CD1c-positive myeloid dendritic cell (primary cell): Measurements from ENCODE around the gene RPL35.

Source experiments
- DNase-seq: peaks from one replicate; pipeline ENCODE4 v3.0.0-alpha.2; 2016; ENCODE audit errors: extremely low spot score

RPL35 gene

GRCh38 chr9:124877021-124877782 lies 15.4 kb upstream of the RPL35 start:
- no peak for DNase-seq

- no peak for DNase-seq
Measured at GRCh38 chr9:124875501-124875900, 13.7 kb upstream of the RPL35 start.

GRCh38 chr9:124873664-124874063 lies 11.9 kb upstream of the RPL35 start:
- DNase-seq = no peak

- peak; percentile 7 for DNase-seq
Measured at GRCh38 chr9:124871156-124871561, 9.4 kb upstream of the RPL35 start.

GRCh38 chr9:124870723-124871122 lies 9.0 kb upstream of the RPL35 start:
- no peak for DNase-seq

- peak; percentile 50 for DNase-seq
Measured at GRCh38 chr9:124869986-124870560, 8.3 kb upstream of the RPL35 start.

GRCh38 chr9:124869466-124869985 lies 7.8 kb upstream of the RPL35 start:
- peak; percentile 33 for DNase-seq

- peak; percentile 95 for DNase-seq
Measured at GRCh38 chr9:124868511-124869465, 7.0 kb upstream of the RPL35 start.

GRCh38 chr9:124863371-124863871 lies 1.7 kb upstream of the RPL35 start:
- peak; percentile 49 for DNase-seq

GRCh38 chr9:124860582-124861341 lies 995 bp downstream of the RPL35 start:
- DNase-seq = no peak

GRCh38 chr9:124859803-124860581 lies 1.8 kb downstream of the RPL35 start:
- peak; percentile 6 for DNase-seq

GRCh38 chr9:124858330-124859046 lies 3.3 kb downstream of the RPL35 start:
- no peak for DNase-seq

GRCh38 chr9:124857533-124858162 lies 4.1 kb downstream of the RPL35 start:
- no peak for DNase-seq

- DNase-seq = no peak
Measured at GRCh38 chr9:124855944-124856765, 5.6 kb downstream of the RPL35 start.

- no peak for DNase-seq
Measured at GRCh38 chr9:124855566-124855943, 6.2 kb downstream of the RPL35 start.

GRCh38 chr9:124854822-124855221 lies 6.9 kb downstream of the RPL35 start:
- no peak for DNase-seq

GRCh38 chr9:124854161-124854560 lies 7.6 kb downstream of the RPL35 start:
- DNase-seq = no peak

GRCh38 chr9:124853605-124854143 lies 8.1 kb downstream of the RPL35 start:
- no peak for DNase-seq
